Stimulated activated CD8-positive, alpha-beta memory T cell treated with anti-CD3 and anti-CD28 coated beads, Interleukin-4, amount 100 ng/mL, for 4 hours (primary cell): ENCODE data around the gene PRR32.
"Not testable (repeated sequence)": the region's sequence is repeated elsewhere in the genome, so short reads cannot be mapped to it uniquely, and the experiment has no call there.

Experiments
- DNase-seq, 2 donors: peaks; one replicate each; pipeline ENCODE4 v3.0.0-alpha.2; 2020; ENCODE audit warnings: low read depth in 2 of 2, low spot score in 1 of 2

Gene PRR32, protein sequence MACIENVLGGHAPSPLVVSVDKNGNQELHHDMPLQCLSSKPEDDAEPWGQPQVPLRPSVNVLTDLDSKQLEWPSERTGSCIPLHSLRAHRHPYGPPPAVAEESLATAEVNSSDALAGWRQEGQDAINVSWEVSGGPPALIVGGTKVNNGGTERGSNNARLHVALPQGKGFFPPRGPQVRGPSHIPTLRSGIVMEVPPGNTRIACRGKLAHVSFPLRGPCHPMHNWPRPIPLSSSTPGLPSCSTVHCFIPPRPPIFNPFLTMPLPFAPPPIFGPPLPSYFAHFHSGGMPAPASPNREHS

DNA sequence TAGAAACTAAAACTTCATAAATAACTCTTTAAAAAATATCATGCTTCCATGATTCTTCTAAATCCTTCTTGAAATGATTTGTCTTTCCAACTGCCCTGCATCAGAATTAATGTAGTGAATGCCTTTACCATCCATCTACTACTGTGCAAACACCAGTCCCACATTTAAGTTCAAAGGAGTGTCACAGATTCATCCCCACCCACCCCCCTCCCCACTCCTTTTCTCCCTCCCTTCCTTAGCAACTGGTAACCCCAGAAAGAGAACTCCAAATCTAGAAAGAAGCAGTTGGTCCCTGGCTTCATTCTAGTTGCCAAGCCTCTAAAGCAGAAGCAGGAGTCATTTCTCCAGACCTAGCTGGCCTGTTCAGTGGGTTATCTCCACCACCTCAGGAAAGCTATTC lies at the start of gene PRR32:
TSS of gene PRR32 (plus strand) at position 301 of the 400 bp plus-strand sequence. CDS start 115 bp downstream, outside the sequence.
- DNase-seq = no peak

DNA sequence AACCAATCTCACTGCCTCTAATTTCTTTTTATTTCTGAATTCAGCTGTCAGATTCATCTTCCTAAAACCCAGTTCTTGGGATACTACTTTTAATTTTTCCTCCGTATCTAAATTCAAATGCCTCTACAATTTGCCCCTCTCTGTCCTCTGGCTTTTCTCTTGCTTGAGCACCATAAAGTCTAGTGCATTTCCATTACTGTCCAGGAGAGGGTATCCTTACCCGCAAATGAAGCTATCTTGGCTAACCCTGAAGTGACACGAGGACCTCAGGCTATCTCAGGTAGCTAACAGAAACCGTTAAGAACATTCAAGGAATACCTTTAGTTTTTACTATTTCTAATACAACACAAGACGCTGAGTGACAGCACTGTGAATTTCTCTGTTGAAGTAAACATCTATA lies 49.4 kb upstream of the PRR32 start:
- no peak for DNase-seq

DNA sequence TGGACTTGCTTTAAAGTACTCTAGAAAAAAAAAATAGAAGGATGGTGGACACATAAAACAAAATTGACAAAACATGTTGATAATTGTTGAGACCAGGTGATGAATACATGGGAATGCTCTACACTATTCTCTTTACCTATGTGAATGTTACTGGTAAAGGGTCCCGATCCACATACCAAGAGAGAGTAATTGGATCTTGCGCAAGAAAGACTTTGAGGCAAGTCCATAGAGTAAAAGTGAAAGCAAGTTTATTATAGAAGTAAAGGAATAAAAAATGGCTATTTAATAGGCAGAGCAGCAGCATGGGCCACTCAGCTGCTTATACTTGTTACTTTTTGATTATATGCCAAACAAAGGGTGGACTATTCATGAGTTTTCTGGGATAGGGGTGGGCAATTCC lies 34.0 kb upstream of the PRR32 start:
- no peak for DNase-seq

DNA sequence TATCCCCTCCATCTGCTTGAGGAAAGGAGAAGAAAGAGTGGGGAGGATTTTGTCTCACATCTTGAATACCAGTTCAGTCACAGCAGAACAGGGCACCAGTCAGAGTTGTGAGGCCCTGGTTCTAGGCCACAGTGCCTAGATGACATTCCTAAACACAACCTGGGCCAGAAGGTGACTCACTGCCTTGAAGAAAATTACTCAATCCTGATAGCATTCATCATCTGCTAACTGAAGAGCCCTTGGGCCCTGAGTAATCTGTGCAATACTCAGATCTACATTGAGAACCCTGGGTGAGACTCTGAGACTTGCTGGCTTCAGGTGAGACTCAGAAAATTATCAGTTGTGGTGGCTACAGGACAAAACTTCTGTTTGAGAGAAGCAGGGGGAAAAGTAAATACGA lies 20.5 kb upstream of the PRR32 start:
- DNase-seq = no peak

DNA sequence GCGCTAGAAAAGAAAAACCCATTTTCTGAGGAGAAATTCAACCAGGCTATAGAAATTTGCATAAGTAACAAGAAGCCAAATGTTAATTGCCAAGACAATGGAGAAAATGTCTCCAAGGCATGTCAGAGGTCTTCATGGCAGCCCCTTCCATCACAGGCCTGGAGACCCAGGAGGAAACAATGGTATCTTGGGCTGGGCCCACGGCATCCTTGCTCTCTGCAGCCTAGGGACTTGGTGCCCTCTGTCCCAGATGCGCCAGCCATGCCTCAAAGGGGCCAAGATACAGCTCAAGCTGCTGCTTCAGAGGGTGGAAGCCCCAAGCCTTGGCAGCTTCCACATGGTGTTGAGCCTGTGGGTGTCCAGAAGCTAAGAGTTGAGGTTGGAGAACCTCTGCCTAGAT lies 12.7 kb upstream of the PRR32 start:
- DNase-seq = not testable (repeated sequence)

DNA sequence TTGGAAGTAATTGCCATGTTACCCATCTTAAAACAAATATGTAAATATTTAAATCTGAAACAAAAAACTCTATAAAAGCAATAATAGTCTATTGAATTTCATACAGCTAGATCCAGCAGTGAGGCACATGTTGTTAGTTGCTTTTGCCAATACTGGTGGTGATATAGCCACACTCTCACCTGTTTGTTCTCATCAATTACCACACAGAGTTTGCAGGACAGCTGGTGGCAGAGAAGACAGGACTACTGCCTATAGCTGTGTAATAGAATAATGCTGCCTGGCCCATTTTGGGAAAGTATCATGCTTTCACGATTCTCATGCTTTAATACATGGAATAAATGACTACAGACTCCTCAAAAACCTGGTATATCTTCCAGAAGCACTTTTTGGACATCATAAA lies 3.7 kb upstream of the PRR32 start:
- DNase-seq = no peak

DNA sequence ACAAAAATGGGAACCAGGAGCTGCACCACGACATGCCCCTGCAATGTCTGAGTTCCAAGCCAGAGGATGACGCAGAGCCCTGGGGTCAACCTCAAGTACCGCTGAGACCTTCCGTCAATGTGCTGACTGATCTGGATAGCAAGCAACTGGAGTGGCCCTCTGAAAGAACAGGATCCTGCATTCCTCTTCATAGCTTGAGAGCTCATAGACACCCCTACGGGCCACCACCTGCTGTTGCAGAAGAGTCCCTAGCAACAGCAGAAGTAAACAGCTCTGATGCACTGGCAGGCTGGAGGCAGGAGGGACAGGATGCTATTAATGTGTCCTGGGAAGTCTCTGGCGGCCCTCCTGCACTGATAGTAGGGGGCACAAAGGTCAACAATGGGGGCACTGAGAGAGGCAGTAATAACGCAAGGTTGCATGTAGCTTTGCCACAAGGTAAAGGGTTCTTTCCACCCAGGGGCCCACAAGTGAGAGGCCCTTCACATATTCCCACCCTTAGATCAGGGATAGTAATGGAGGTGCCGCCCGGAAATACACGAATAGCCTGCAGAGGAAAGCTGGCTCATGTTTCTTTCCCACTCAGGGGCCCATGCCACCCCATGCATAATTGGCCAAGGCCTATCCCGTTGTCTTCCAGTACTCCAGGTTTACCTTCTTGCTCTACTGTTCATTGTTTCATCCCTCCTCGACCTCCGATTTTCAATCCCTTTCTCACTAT lies 1.3 kb downstream of the PRR32 start:
- no peak for DNase-seq

DNA sequence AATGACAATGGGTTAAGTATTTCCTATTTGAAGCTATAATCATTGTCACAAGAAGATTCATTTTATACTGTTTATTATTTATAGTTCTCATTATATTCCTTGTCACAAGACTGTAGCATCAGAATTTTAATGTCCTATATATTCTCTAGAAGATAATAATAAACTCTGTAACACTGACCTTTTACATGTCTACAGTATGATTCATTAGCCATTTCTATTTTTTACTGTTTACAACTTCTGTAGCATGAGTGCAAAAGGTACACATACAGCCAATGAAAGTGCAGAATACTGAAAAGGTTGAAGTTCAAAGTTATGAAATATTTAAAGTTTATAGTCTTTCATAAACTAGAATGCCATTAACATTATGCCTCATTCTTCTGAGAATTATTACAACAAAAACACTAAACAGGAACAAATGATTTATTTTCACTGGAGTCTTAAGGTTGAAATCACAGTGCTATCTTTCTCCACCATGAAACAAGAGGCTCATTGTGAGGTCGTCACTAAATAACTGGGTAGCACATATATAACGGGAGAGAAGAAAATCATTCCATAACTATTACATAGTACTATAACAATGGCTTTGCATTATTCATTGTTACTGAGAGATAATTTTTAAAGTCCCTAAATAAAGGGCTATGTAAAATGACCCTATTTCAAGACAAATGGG lies 4.9 kb downstream of the PRR32 start:
- no peak for DNase-seq

DNA sequence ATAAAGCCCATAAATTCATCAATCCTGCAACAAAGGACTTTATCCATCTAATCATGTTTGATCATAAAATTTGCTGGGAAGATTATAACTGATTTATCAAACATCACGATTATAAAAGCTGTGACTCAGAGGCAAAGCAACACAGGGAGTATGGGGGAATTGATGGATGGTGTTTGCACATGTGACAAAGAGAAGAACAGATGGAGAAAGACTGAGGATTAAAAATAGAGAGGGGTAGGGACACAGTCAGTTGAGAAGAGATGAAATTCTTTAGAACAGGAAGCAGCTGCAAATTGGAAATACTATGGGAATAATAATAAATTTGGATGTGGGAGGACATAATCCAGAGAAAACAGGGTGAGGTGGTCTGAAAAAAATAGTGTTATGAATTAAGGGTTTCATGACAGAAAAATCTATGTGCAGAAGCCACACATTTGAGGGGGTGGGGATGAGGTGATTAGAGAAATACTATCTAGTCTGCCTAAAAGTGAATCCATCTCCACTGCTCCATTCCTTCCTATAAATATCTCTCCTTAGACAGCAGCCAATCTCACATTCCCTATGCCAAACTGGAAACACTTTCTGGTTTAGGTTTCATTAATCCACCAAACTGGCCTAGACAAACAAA lies 6.2 kb downstream of the PRR32 start:
- DNase-seq = no peak

DNA sequence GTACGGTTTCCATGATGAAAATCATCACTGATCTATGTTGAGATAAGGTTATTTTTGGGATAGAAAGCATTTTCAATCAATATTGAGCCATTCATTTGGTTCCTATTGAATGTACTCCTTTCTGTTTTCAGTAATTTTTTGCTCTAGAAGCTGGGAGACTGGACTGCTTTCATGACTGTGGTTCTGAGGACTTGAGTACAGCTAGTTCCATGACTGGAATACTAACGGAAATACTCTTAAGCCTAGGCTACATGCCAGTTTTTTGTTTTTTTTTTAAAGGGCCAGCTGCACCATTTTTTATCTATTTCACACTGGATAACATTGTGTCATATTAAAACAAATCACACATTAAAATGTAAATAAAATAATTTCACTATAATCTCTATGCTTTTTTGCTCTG lies 16.7 kb downstream of the PRR32 start:
- DNase-seq = no peak

DNA sequence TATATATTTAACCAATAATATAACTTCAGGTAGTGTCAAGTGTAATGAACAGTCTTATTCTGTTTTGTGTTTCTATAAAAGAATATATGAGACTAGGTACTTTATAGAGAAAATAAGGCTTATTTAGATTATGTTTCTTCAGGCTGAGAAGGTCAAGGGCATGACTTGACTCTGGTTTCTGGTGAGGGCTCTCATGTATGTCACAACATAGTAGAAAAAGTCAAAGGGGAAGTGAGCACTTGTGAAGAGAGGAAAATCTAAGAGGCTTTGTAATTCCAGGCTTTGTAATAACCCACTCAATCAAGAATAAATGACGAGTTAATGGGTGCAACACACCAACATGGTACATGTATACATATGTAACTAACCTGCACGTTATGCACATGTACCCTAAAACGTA lies 27.6 kb downstream of the PRR32 start:
- no peak for DNase-seq

DNA sequence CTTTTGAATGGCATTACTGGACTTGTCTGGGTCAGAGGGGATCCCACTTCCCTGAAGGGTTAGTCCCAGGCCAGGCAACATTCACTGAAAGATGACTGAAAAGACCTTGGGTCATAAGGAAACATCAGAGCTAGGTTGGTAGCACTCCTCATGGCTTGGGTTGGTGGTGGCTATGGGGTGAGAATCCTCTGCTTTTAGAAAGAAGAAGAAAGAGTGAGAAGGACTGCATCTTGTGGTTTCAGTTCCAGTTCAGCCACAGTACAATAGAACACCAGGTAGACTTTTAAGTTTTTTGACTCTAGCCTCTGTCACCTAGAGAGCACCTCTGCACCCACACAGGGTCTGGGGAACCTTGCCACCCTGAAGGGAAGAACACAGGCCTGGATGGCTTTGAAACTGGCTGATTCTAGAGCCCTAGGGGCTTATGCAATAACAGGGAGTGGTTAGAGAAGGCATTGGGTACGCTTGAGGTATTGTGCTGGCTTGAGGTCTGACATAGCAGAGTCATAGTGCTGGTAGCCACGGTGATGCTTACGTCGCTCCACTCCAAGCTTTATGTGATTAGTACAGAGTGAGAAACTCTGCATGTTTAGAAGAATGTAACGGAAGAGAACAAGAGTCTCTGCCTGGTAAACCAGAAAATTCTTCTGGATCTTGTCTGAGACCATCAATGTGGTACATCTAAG lies 36.5 kb downstream of the PRR32 start:
- DNase-seq = no peak
